Duodenal mucosa (tissue), 2 donors: ENCODE results near the gene LTA4H.

Experiments
- H3K27ac ChIP-seq: one replicate; pipeline ENCODE4 v1.7.0; 2013; ENCODE audit warnings: low read depth, low read length
- H3K27me3 ChIP-seq, 2 donors: one replicate each; pipeline ENCODE4 v1.7.0; 2013; ENCODE audit warnings: low read length in 2 of 2, control low read depth in 1 of 2; ENCODE audit not compliant: insufficient read depth in 2 of 2, control insufficient read depth in 1 of 2
- H3K36me3 ChIP-seq, 2 donors: one replicate each; pipeline ENCODE4 v1.7.0; 2013; ENCODE audit warnings: low read length in 2 of 2, control low read depth in 1 of 2; ENCODE audit not compliant: insufficient read depth in 2 of 2, control insufficient read depth in 1 of 2
- H3K4me1 ChIP-seq, 2 donors: one replicate each; pipeline ENCODE4 v1.7.0; 2013; ENCODE audit warnings: low read length in 2 of 2, control low read depth in 1 of 2; ENCODE audit not compliant: insufficient read depth in 2 of 2, control insufficient read depth in 1 of 2
- H3K4me3 ChIP-seq, 2 donors: one replicate each; pipeline ENCODE4 v1.7.0; 2013; ENCODE audit warnings: low read length in 2 of 2, low read depth in 1 of 2
- H3K9ac ChIP-seq, 2 donors: one replicate each; pipeline ENCODE4 v1.7.0; 2013; ENCODE audit warnings: low read length in 2 of 2, low read depth in 1 of 2
- H3K9me3 ChIP-seq, 2 donors: one replicate each; pipeline ENCODE4 v1.7.0; 2013; ENCODE audit warnings: low read length in 2 of 2, control low read depth in 1 of 2; ENCODE audit not compliant: control insufficient read depth in 1 of 2

The LTA4H gene

GRCh38 chr12:96033549-96034389 is 1.6 kb downstream of the LTA4H start:
- peak overlapping the region in 1 of 2 donors; percentile 93 for H3K9ac ChIP-seq

GRCh38 chr12:96029826-96030225 is 5.6 kb downstream of the LTA4H start:
- Histone ChIP-seq H3K36me3 (peaks cover 0 to 36% of the 10 kb centered on the region in 2 donors), H3K4me1 (peaks cover 0 to 16% of the 10 kb centered on the region in 2 donors), H3K4me3 (no peak overlapping the region), H3K27me3 (no peaks in the 10 kb centered on the region), H3K9ac (no peak overlapping the region), H3K9me3 (no peaks in the 10 kb centered on the region), H3K27ac (no peak overlapping the region)

More at GRCh38 chr12:96033549-96034389, 1.6 kb downstream of the LTA4H start:
- H3K27ac ChIP-seq: no peak overlapping the region
- peak overlapping the region; percentile 80 to 93 for H3K4me3 ChIP-seq
- no peaks in the 10 kb centered on the region for H3K27me3 ChIP-seq
- H3K36me3 ChIP-seq: no peaks in the 10 kb centered on the region
- H3K4me1 ChIP-seq: peaks cover 0 to 17% of the 10 kb centered on the region in 2 donors
- H3K9me3 ChIP-seq: no peaks in the 10 kb centered on the region

GRCh38 chr12:96028538-96028937 is 6.8 kb downstream of the LTA4H start:
- Histone ChIP-seq H3K9ac (no peak overlapping the region), H3K36me3 (peaks cover 0 to 41% of the 10 kb centered on the region in 2 donors), H3K4me1 (peaks cover 0 to 5% of the 10 kb centered on the region in 2 donors)

GRCh38 chr12:96026331-96026730 is 9.1 kb downstream of the LTA4H start:
- H3K4me3 ChIP-seq: no peak overlapping the region
- no peaks in the 10 kb centered on the region for H3K27me3 ChIP-seq
- H3K9ac ChIP-seq: no peak overlapping the region
- H3K27ac ChIP-seq: no peak overlapping the region
- H3K4me1 ChIP-seq: no peaks in the 10 kb centered on the region
- H3K36me3 ChIP-seq: peaks cover 5 to 61% of the 10 kb centered on the region in 2 donors
- no peaks in the 10 kb centered on the region for H3K9me3 ChIP-seq

More at GRCh38 chr12:96028538-96028937, 6.8 kb downstream of the LTA4H start:
- Histone ChIP-seq H3K27me3 (no peaks in the 10 kb centered on the region), H3K4me3 (no peak overlapping the region), H3K9me3 (no peaks in the 10 kb centered on the region), H3K27ac (no peak overlapping the region)

GRCh38 chr12:96025518-96025917 is 9.9 kb downstream of the LTA4H start:
- Histone ChIP-seq H3K9ac (no peak overlapping the region), H3K36me3 (peaks cover 5 to 68% of the 10 kb centered on the region in 2 donors)

GRCh38 chr12:96020314-96021003 is 14.9 kb downstream of the LTA4H start:
- H3K9me3 ChIP-seq: no peaks in the 10 kb centered on the region
- H3K27me3 ChIP-seq: no peaks in the 10 kb centered on the region
- no peak overlapping the region for H3K4me3 ChIP-seq
- H3K27ac ChIP-seq: no peak overlapping the region
- peaks cover 8 to 68% of the 10 kb centered on the region in 2 donors for H3K36me3 ChIP-seq
- no peak overlapping the region for H3K9ac ChIP-seq
- H3K4me1 ChIP-seq: no peaks in the 10 kb centered on the region

More at GRCh38 chr12:96025518-96025917, 9.9 kb downstream of the LTA4H start:
- no peak overlapping the region for H3K4me3 ChIP-seq
- H3K4me1 ChIP-seq: no peaks in the 10 kb centered on the region
- H3K27ac ChIP-seq: no peak overlapping the region
- no peaks in the 10 kb centered on the region for H3K27me3 ChIP-seq
- H3K9me3 ChIP-seq: no peaks in the 10 kb centered on the region

GRCh38 chr12:96015672-96016071 is 19.7 kb downstream of the LTA4H start:
- no peak overlapping the region for H3K9ac ChIP-seq
- H3K27ac ChIP-seq: no peak overlapping the region
- H3K4me1 ChIP-seq: no peaks in the 10 kb centered on the region
- no peak overlapping the region for H3K4me3 ChIP-seq
- H3K36me3 ChIP-seq: peaks cover 25 to 68% of the 10 kb centered on the region in 2 donors
- H3K9me3 ChIP-seq: no peaks in the 10 kb centered on the region
- H3K27me3 ChIP-seq: no peaks in the 10 kb centered on the region

- Histone ChIP-seq H3K27me3 (no peaks in the 10 kb centered on the region), H3K4me3 (no peak overlapping the region), H3K4me1 (no peaks in the 10 kb centered on the region), H3K36me3 (peaks cover 25 to 68% of the 10 kb centered on the region in 2 donors), H3K27ac (no peak overlapping the region), H3K9me3 (no peaks in the 10 kb centered on the region), H3K9ac (no peak overlapping the region)
Observed at GRCh38 chr12:96014943-96015599, 20.3 kb downstream of the LTA4H start.

- Histone ChIP-seq H3K9ac (no peak overlapping the region), H3K27me3 (no peaks in the 10 kb centered on the region), H3K36me3 (peaks cover 49 to 77% of the 10 kb centered on the region in 2 donors), H3K4me1 (no peaks in the 10 kb centered on the region), H3K9me3 (no peaks in the 10 kb centered on the region), H3K4me3 (no peak overlapping the region), H3K27ac (no peak overlapping the region)
Observed at GRCh38 chr12:96007729-96008128, 27.7 kb downstream of the LTA4H start.

- Histone ChIP-seq H3K36me3 (peaks cover 50 to 72% of the 10 kb centered on the region in 2 donors), H3K27ac (no peak overlapping the region), H3K4me1 (no peaks in the 10 kb centered on the region), H3K9ac (no peak overlapping the region), H3K4me3 (no peak overlapping the region), H3K27me3 (no peaks in the 10 kb centered on the region), H3K9me3 (no peaks in the 10 kb centered on the region)
Observed at GRCh38 chr12:96006727-96007126, 28.7 kb downstream of the LTA4H start.
